HL-60/S4 treated with retinoic acid at 250 ng/mL for 4 days and 3 days (cell line): ENCODE results near the gene TGM2.

Experiments
- in situ Hi-C: fragments of 300-500 bp; cut with MboI; formaldehyde crosslinking; loops from 2 replicates; pipeline ENCODE4 v1.7.0; 2022; ENCODE audit warnings: low sequenced_read_pairs

TGM2 gene

DNA sequence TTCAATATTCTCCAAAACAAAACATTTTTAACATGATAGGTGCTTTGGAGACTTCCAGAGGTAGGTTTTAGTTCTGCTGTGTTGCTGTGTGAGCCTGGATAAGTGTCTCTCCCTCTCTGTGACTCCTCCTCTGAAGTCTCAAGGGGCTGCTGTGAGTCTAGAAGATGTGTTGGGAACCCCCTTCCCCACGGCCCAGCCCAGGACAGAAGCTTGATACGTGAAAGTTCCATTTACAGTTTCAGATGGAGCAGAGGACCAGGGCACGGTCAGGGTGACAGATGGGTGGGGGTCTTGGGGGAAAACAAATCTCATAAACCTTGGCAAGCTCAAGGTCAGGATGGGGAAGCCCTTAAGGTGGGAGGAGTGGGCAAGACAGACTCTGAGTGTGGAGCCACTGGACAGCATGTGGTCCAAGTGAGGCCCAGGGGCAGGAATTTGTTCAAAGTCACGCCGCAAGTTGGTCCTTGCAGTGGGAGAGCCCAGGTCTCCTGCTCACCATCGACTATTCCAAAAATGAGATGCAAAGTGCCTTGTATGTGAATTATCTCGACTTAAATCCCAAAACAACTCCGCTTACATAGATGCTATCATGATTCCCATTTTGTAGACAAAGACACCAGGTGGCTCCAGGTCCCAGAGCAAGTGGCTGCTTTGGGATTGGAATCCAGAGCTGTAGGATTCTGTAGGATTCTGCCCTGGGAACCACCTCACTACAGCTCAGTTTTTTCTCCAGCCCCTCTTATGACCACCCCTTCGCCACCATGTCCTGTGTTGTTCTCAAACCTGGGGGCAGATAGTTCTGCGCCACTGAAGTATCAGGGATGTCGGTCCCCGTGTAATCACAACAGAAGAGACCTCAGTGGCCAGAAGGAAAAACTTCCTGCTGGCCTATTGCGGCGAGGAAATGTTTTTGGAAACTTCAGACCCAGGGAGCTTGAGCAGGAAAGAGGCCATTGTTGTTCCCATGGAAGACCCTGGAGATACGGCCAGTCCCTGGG is 1.9 kb downstream of the TGM2 start:
- in situ Hi-C loops, result no loop called here

DNA sequence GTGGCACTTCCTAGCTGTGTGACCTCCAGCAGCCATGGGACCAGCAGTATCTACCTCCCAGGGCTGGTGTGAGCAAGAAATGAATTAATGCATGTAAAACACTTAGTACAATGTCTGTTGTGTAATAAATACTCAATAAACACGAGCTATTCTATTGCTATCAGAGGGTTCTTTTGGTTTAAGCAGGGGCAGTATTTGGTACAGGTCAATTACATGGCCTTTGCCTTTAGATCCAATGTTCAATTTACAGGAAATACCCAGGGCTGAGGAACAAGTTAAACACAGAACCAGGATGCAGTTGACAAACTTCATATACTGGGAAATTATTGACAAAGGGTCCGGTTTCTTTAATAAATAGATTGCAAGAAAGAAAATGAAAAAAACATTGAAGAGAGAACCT is 2.9 kb downstream of the TGM2 start:
- in situ Hi-C loops, result no loop called here

DNA sequence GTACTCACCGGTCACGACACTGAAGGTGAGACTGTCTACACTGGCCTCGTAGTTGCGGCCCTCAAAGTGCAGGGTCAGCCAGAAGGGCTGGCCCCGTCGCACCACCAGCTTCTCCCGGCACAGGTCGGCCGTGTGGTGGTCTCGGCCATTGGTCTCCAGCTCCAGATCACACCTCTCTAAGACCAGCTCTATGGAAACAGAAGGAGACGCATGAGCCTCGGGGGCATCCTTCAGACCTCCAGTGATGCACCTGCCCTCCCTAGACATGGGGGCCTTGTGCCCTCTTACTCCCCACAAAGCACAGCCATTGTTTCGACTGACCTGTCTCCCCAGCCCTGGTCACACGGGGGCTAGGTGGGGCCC is 3.7 kb downstream of the TGM2 start:
- in situ Hi-C loops, result no loop called here

DNA sequence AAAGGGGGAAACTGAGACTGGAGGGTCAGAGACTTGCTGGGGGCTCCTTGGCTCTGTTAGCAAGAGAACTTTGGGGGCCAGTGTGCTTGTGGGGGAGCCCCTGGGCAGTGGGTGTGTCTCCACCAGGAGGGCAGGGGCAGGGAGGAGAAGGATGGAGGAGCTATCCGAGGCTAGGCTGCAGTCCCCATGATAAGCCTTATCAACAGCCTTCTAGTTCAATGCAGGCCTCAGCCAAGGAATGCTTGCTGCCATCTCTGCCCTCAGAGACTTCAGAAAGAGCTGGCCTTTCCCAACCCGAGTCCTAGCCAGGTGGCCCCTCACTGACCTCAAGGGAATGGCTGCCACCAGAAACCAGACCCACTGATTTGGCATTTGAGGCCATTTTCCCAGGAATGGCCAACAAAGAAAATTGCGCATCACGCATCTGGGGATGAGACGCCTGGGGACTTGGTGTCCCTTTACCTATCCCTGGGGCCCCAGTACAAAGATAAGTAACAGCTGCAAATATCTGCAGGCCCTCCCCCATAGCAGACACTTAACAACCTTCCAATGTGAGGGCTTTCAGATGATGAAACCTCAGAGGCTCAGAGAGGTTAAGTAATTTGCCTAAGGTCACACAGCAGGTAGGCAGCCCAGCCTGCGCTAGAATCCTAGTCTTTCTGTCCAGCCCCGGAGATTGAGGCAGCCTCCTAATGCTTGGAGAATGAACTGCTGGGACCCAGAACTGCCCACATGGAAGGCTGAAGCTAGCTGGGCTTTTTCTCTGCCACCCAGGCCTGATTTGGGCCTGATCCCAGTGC is 4.9 kb downstream of the TGM2 start:
- in situ Hi-C loops, result no loop called here

DNA sequence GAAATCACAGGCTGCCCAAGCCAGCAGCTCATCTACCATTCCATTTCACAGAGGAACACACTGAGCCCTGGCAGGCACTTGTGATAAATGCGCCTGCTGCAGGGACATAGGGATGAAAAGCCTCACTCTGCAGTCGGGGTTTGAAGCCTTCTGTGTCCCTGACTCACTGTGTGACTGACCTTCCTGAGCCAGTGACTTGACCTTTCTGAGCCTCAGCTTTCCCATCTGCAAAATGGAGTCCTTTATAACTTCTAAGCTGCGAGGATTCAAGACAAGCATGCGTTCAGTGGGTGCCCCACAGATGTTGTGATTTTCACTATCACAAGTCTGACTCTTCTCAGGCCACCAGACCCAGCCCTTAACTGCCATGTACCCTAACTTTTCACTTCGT is 5.5 kb downstream of the TGM2 start:
- in situ Hi-C loops, result no loop called here

DNA sequence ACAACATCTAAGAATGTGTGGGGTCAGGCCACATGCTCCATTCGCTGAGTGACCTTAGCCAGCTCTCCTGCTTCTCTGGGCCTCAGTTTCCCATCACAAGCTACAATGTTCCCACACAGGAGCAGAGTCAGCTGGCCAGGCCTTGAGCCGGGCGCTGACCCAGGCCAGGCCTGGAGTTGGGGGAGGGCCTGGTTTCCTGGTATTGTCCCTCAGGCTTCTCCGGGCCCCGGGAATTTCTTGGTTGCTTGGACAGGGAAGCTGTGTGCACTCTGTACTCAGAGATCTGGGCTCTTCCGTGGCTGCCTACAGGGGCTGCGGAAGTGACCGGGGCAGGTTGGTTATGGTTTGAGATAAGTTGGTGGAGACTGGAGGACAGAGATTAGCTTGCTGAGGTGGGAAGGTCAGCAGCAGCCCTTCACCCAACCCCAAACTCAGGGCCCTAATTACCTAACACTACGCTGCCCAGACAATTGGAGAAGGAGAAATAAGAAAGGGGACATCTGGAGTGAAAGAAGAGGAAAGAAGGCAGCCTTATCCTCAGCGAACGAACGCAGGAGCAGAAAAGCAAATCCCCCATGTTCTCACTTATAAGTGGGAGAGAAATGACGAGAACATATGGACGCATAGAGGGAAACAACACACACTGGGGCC is 6.2 kb downstream of the TGM2 start:
- in situ Hi-C loops, result no loop called here

DNA sequence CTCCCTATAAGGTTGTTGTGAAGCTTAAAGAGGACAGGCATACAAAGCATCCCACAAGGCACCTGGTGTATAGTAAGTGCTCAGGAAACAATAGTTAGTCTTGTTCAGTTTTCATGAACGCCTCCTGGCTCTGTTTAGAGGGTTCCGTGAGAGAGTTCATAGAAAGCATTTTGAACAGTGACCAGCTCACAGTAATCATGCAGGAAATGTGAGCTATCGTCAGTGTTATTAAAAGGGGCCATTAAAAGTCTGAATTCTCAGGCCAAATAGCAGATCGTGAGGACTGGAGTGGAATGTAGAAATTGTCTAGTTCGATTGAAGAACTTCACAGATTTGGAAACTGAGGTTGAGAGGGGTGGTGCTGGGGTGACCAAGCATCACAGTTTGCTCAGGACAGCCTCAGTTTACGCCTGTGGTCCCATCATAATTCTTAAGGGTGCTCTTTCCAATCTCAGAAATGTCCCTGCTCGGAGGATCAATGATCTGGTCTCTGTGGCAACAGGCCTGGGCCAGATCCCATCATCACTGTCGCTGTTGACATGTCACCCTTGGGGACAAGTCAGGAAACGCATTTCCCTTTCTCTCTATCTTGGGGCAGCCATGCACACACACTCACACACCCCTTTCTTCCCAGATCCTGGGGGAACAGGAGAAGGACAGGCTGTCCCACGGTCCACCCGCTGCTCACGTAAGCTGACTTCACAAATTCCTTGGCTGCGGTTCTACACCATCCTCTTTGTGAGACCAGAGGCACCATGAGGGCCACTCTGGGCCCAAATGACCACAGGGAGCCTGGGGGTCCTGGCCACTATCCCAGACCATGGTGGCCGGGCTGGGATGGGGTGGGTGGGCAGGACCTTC is 7.2 kb downstream of the TGM2 start:
- in situ Hi-C loops, result no loop called here

DNA sequence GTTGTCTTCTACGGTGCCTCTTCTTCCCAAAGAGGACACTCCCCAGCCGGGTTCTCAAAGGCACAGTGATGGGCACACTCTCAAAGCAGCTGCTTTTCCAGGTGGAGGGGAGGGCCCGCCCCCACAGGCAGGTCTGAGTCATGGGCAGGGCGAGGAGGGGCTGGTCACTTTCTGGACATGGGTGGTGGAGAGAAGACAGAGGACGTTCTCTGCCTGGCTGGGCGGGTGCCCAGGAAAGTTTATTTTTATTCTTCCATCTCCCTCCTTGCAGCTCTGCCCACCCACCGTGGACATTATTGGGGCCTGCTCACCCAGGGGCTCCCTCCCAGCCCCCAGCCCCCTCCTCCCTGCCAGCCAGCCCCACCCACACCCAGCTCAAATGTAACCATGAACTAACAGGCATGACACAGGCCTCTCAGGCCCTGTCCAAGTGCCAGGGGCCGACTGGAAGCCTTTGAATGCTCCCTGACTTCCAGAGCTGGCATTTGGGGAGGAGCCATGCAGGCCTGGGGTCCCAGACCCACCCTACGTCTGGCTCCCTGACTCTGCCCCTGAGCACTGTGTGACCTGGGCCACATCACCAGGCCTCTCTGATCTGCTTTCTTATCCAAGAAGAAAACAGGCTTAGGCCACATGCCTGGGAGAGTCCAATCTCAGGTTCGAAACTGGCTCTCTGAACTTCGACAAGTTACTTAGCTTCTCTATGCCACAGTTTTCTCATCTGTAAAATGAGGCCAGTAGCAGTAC is 8.0 kb downstream of the TGM2 start:
- in situ Hi-C loops, result no loop called here

DNA sequence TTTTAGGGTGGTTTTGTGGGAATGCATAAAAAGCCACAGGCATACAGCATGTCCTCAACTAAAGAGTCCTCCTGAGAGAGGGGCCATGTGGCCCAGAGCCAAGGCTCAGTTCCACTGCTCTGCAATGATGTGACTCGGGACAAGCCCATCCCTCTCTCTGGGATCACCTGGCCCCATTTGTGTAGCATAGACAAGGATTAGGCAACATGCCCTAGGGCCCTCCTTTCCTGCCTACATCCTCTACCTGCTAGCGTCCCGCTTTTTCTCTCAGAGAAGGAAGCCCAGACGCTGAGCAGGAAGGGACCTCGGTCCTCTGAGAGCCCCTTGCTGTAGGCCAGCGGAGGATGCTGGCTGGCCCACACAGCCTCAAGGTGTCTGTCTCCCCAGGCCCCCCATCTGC is 8.8 kb downstream of the TGM2 start:
- in situ Hi-C loops, result no loop called here

DNA sequence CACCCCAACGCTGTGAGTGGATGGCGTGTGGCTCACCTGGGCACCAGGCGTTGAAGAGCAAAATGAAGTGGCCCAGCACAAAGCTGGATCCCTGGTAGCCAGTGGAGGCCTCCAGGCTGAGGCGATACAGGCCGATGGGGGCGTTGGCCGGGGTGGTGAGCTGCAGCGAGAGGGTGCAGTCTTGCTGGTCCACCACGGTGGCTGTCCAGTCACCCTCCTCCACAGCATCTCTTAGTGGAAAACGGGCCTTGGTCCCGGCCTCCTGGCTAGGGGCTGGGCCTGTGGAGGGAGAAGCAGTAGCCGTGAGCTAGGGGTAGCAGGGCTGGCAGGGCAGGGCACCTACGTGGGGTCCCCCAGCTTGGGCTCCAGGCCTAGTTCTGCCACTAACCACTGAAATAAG is 9.3 kb downstream of the TGM2 start:
- in situ Hi-C loops, result no loop called here

DNA sequence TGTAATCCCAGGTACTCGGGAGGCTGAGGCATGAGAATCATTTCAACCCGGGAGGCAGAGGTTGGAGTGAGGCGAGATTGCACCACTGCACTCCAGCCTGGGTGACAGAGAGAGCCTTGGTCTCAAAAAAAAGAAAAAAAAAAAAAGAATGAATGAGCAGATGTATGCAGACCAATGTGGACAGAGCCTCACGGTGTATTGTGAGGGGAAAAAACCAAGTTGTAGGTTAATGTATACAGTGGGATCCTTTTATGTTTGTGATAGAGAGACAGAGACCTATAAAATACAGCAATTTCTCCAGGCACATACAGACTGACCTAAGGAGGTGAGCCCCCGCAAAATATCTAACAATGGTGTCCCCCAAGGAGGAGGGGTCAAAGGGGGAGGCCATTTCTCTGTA is 11.7 kb downstream of the TGM2 start:
- in situ Hi-C loops, result no loop called here

DNA sequence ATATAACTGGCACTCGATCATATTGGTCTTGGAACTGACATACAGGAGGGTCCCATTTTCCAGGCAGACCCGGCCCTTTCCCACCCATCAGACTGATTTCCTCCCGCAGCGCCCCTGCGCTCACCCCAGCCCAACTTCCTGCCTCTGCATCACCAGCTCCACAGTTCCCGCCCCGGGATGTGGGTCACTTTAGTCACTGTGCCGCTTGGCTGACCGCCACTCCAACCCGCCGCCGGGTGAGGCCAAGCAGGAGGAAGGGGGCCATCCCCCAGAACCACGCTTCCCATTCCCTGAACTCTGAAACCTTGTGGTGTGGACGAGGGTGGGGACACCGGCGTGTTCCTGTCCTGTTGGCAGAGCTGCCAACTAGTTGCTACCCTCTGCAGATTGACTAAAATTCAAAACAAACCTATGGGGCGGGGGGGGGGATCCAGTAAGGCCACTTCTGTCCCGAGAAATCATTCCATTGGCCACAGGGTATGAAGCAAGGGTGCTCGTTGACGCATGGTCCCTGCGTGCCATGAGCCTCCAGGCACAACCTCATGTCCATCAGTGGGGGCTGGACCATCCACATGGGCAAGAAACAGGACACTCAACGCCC is 12.3 kb downstream of the TGM2 start:
- in situ Hi-C loops, result no loop called here

DNA sequence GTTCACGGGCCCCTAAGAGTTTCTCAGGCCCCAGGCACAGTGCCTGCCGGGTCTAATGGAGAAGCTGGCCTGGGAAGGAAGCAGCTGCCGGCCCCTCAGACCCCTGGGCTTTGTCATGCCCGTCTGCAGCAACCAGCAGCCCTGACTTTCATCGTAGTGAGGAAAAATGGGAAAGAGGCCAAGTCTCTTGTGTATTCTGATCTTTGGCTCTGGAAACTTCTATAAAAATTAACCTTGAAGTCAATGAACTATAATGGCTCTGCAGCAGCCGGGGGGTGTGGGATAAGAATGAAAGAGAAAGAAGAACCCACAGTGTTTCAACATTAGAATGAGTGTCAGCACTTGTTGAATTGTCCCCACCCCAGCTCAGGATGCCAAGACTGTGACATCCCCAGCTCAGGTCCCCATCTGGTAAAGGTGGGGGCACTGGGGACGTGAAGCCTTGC is 12.9 kb downstream of the TGM2 start:
- in situ Hi-C loops, result no loop called here

DNA sequence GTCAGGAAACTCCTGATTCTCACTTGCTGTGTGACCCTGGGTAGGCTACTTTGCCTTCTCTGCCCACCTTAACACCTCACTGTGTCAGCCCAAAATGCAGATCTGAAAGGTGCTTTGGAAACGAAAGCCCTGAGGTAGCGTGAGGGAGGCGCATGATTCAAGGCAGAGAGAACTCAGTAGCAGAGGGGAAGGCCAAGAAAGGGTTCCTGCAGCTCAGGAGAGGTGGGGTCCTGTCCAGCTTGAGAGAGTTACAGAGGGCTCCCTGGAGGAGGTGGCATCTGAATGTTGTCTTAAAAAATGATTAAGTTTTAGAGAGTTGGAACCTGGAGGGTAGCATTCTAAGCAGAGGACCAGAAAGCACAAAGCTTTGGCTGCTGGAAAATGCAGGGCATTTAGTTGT is 13.6 kb downstream of the TGM2 start:
- in situ Hi-C loops, result no loop called here

DNA sequence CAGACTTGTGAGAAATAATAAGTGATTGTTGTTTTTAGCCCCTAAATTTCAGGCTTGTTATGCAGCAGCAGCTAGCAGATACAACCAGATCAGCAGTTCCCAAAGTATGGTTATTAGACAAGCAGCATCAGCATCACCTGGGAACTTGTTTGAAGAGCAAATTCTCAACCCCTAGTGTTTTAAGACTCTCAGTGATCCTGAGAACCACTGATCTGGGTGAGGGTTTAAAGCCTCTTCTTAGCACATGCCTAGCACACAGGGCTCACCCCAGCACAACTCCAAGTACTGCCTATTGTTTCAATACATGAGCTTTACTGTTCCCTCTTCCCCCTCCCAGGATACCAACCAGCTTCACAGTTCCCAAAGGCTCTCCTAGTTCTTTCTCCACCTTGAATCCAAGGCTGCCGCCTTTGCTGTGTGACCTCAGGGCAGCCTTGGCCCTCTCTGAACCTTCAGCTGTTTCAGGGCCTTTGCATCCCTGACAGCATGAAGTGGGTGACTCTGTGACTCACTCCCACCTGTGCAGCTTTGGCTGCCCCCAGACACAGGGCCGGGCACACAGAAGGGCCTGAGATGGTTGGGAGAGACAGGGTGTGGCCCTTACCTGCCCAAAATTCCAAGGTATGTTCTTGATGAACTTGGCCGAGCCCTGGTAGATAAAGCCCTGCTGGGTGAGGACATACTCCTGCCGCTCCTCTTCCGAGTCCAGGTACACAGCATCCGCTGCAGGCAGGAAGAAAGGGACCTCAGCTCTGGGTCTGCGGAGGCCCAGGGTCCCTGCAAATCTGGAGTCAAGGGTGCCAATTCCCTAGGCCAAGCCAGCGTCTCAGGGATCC is 14.5 kb downstream of the TGM2 start:
- in situ Hi-C loops, result no loop called here

DNA sequence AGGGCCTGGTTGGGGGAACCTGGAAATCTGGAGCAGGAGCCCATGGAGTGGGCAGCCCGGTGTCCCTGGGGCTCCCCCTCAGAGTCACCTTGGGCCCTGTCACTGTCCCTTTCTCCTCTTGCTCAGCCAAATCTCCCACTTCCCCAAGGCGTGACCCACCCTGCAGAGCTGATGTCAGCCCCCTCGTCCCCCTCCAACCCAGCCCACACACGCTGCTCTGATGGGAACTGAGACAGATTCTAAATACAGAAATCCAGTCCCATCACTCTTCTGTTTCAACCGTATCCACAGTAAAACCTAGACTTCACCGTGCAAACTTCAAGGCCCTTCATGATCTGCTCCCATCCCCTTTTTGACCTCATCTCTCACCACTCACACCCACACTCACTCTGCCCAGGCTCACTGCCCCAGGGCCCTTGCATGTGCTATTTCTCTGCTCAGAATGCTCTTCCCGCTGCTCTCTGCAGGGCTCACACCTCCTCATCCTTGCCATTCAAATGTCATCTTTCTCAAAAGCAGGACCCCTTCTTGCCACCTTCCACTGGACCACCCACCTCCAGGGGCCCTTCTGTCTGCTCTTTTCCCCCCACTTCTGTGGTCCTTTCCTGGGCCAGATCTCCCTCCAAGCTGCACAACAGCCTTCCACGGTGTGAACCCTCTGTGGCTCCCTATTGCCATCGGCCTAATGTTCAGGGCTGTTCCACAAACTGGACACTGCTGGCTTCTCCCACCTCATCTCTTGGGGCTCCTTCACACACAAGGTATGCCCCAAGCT is 16.6 kb downstream of the TGM2 start:
- in situ Hi-C loops, result no loop called here

DNA sequence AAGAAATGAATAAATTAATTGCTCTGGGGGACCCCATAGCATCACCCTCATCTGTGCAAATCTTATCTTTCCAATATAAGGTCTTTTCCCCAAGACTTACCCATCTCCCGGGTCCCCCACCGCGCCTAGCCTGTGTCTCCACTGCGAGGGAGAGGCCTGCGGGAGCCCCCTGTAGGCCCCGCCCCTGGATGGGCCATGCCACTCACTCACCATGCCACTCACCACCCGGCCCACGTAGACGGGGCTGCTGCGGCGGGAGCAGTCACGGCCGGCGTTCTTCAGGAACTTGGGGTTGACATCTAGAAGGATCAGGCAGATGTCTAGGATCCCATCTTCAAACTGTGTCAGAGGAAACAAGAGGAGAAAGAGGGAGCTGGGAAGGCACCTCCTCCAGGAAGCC is 17.3 kb downstream of the TGM2 start:
- in situ Hi-C loops, result no loop called here

DNA sequence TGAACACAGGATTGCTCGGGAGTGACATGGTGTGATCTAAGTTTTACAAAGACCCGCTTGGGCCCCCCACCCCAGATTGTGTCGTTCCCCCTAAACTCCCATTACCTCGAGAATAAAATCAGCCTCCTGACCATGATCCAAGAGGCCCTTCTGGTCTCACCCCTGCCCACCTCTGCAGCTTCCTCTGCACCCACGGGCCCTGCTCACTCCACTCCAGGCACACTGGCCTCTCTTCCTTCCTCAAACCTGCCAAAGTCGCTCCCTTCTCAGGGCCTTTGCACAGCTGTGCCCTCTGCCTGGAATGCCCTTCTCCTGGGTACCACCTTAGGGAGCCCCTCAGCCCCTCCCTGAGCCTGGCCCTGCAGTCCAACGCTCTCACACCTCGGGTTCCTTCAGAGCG is 17.9 kb downstream of the TGM2 start:
- in situ Hi-C loops, result no loop called here
